ENCODE measurements around the gene GABARAP.
A peak's percentile ranks its signal among the peaks of the same experiment; 100 is the strongest.

GRCh38 chr17:7251661-7252175, 9.5 kb upstream of the GABARAP start, which contains the start of gene CTDNEP1:
- TF ChIP-seq NR1H2 (CRISPR knock-in tag; IDR thresholded peaks at IDR 0.05) (no peak), NR2C2 (CRISPR knock-in tag; IDR thresholded peaks at IDR 0.05) (no peak), SP1 (CRISPR knock-in tag; conservative IDR thresholded peaks at IDR 0.05) (peak; percentile 12; the same call in 1 of the 2 replicates), CTCF (IDR thresholded peaks at IDR 0.05) (no peak)

Measured in WTC11 (cell line).